Lower lobe of right lung (tissue), 2 donors: ENCODE measurements around the gene PRCD. TPM values are rescaled to one million over a fixed set of nuclear protein-coding genes. Genes with fewer than 3 reads are reported as not detected.
"Not testable (repeated sequence)": the region's sequence is repeated elsewhere in the genome, so short reads cannot be mapped to it uniquely, and the experiment has no call there.

ENCODE experiments used
- ATAC-seq, 2 donors: fragments of 200-7000 bp; cut with Tn5 transposase; one replicate each; pipeline ENCODE4 v1.9.1; 2020 to 2022; ENCODE audit warnings: mild to moderate bottlenecking in 2 of 2, moderate library complexity in 2 of 2
- DNase-seq: peaks from one replicate; pipeline ENCODE4 v3.0.0-alpha.2; 2020
- H3K27ac ChIP-seq: fragments of 200-600 bp; one replicate; pipeline ENCODE4 v1.8.0; 2022
- H3K27me3 ChIP-seq: fragments of 200-600 bp; one replicate; pipeline ENCODE4 v1.8.0; 2022; ENCODE audit warnings: low read depth
- H3K36me3 ChIP-seq: fragments of 200-600 bp; one replicate; pipeline ENCODE4 v1.8.0; 2022; ENCODE audit warnings: mild to moderate bottlenecking
- H3K4me1 ChIP-seq: fragments of 200-600 bp; one replicate; pipeline ENCODE4 v1.8.0; 2022
- H3K4me3 ChIP-seq: fragments of 200-600 bp; one replicate; pipeline ENCODE4 v1.8.0; 2022; ENCODE audit warnings: mild to moderate bottlenecking
- H3K9me3 ChIP-seq: fragments of 200-600 bp; one replicate; pipeline ENCODE4 v1.8.0; 2022
- intact Hi-C: fragments of 100-400 bp; cut with DNase I; formaldehyde crosslinking; loops from one replicate; pipeline ENCODE4 v1.11.0; 2022
- total RNA-seq: library from RNA; stranded (reverse); fragmentation: NEBNext Ultra II Directional; extraction: Animal tissue kit (Norgen Biotek cat#: 25700); gene quantifications from one replicate; pipeline ENCODE4 v1.2.1, GENCODE V29; 2021
- TF ChIP-seq, protein P1 (sequence below): fragments of 200-600 bp; IDR thresholded peaks from one replicate; pipeline ENCODE4 v1.8.0; 2022; ENCODE audit warnings: antibody characterized with exemption, mild to moderate bottlenecking
- donor health status: DM: no; HTN: yes; CAD: no; lungs with severe emphysema.

PRCD gene
- total RNA-seq, 1 donor from 2014 or later, result 8.2 TPM

DNA sequence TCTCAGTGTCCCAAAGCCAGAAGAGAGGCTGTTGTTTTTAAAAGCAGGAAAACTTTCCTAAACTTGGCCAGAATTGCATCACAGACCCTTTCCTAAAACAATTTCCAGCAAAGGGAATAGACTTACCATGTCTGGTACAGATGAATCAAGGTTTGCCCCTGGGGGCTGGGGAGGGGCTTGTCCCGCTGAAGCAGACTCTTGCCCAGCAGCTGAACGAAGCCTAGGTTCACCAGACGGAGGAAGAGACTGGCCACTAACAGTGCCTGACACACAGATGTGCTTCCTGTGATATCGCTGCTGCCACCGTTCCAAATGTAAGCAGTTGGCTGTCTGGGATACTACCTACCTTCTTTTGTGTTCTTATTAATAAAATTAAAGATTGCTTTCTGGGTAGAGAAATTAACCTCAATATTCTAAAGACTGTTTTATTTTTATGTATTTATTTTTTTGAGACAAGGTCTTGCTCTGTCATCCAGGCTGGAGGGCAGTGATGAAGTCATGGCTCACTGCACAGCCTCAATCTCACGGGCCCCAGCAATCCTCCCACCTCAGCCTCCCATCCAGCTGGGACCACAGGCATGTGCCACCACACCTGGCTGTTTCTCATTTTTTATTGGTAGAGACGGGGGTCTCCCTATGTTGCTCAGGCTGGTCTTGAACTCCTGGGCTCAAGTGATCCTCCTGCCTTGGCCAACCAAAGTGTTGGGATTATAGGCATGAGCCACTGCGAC, 13.5 kb downstream of the PRCD start:
- H3K4me3 ChIP-seq, result no peak overlapping the region
- no peaks in the 10 kb centered on the region for H3K27me3 ChIP-seq
- intact Hi-C loops, result no loop called here
- TF ChIP-seq, protein P1, sequence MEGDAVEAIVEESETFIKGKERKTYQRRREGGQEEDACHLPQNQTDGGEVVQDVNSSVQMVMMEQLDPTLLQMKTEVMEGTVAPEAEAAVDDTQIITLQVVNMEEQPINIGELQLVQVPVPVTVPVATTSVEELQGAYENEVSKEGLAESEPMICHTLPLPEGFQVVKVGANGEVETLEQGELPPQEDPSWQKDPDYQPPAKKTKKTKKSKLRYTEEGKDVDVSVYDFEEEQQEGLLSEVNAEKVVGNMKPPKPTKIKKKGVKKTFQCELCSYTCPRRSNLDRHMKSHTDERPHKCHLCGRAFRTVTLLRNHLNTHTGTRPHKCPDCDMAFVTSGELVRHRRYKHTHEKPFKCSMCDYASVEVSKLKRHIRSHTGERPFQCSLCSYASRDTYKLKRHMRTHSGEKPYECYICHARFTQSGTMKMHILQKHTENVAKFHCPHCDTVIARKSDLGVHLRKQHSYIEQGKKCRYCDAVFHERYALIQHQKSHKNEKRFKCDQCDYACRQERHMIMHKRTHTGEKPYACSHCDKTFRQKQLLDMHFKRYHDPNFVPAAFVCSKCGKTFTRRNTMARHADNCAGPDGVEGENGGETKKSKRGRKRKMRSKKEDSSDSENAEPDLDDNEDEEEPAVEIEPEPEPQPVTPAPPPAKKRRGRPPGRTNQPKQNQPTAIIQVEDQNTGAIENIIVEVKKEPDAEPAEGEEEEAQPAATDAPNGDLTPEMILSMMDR, result no peak
- peaks cover 38% of the 10 kb centered on the region for H3K4me1 ChIP-seq
- DNase-seq, result no peak
- no peak overlapping the region for H3K27ac ChIP-seq
- no peaks in the 10 kb centered on the region for H3K9me3 ChIP-seq
- ATAC-seq, result no peak
- H3K36me3 ChIP-seq, result no peaks in the 10 kb centered on the region

DNA sequence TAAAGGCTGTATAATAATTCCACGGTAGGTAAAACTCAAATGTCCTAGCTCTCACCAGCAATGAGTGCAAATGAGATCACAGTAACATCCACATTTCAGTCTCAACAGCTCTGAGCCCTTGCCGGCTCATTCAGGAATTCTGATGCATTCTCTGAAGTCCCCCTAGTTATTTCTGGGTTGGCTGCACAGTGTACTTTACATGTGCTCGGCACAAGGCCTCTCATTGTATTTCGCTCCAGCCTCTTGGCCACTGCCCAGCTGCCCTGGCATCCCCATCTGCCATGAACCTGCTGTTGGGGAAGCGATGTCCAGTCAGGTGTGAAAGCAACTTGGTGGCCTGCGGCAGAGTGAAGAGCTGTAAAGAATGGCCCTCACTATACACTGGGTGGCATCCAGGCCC, 14.3 kb downstream of the PRCD start:
- Histone ChIP-seq H3K27ac (no peak overlapping the region), H3K4me3 (no peak overlapping the region), H3K27me3 (no peaks in the 10 kb centered on the region), H3K9me3 (no peaks in the 10 kb centered on the region), H3K36me3 (no peaks in the 10 kb centered on the region), H3K4me1 (peaks cover 46% of the 10 kb centered on the region)
- ATAC-seq (no peak), DNase-seq (no peak)
- TF ChIP-seq, protein P1, result no peak
- intact Hi-C loops, result no loop called here

DNA sequence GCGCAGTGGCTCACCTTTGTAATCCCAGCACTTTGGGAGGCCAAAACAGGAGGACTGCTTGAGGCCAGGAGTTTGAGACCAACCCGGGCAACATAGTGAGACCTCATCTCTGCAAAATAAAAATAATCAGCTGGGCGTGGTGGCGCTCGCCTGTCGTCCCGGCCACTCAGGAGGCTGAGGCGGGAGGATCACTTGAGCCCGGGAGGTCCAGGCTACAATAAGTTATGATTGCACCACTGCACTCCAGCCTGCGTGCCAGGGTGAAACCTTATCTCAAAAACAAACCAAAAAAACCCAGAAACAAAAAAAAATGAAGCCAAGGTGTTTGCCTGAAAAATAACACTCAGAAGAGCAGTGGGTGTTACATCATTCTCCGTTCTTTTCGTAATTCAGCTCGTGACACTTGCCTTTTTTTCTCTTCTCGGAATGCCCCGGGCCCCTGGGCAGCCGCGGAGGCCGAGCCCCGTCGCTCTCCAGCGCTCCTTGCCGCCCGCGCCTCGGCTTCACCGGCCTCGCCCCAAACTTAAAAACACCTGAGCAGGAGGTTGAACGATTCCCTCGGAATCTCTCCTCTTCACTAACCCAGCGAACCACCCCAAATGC, 17.0 kb downstream of the PRCD start:
- H3K27me3 ChIP-seq, result no peaks in the 10 kb centered on the region
- peak; percentile 67 to 69 for ATAC-seq
- peak overlapping the region; percentile 87 for H3K4me3 ChIP-seq
- TF ChIP-seq, protein P1, result no peak
- H3K9me3 ChIP-seq, result no peaks in the 10 kb centered on the region
- DNase-seq, result peak; percentile 68
- intact Hi-C loops, result no loop called here
- H3K36me3 ChIP-seq, result peaks cover 8% of the 10 kb centered on the region
- H3K27ac ChIP-seq, result peak overlapping the region; percentile 95
- H3K4me1 ChIP-seq, result peaks cover 54% of the 10 kb centered on the region

DNA sequence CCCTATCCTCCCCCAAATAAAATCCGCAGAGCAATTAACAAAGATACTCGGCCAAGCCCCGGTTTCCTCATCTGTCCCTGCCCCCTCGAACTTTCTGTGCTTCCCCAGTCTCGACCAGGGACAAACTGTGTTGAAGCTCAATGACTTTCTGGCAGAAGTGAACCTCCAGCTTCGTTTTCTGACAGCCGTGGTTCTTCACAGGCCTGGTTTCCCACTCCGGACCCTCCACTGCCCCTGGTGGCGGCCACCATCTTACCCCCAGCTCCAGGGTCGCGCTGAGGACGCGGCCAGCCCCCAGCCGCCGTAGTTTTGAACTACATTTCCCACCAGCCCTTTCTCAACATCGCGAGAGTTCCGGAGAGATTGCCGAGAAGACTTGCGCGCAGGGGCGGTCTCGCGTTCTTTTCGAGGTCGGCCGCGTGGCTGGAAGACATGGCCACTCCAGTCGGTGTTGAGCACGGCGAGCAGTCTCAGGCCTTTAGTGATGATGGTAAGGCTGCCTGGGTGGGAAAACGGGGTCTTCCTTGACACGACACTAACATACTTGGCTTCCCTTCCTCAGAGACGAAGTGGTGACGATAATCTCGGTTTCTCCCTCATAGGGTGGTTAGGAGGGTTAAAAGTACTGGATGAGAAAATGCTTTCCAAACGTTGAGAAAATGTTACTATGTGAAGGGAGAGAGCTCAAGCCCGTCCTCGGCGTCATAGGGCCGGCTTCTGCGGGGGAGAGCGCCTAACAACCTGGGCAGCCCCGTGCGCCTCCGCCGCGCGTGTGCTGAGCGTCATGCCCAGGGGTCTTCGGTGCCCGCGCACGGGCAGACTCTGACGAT, 17.7 kb downstream of the PRCD start:
- peak; percentile 93 to 95 for ATAC-seq
- Histone ChIP-seq H3K9me3 (no peaks in the 10 kb centered on the region), H3K4me3 (peak overlapping the region; percentile 87), H3K27ac (peak overlapping the region; percentile 95), H3K27me3 (no peaks in the 10 kb centered on the region), H3K36me3 (peaks cover 9% of the 10 kb centered on the region), H3K4me1 (peaks cover 58% of the 10 kb centered on the region)
- DNase-seq, result peak; percentile 96
- TF ChIP-seq, protein P1, result peak; percentile 63
- intact Hi-C loops, result no loop called here

DNA sequence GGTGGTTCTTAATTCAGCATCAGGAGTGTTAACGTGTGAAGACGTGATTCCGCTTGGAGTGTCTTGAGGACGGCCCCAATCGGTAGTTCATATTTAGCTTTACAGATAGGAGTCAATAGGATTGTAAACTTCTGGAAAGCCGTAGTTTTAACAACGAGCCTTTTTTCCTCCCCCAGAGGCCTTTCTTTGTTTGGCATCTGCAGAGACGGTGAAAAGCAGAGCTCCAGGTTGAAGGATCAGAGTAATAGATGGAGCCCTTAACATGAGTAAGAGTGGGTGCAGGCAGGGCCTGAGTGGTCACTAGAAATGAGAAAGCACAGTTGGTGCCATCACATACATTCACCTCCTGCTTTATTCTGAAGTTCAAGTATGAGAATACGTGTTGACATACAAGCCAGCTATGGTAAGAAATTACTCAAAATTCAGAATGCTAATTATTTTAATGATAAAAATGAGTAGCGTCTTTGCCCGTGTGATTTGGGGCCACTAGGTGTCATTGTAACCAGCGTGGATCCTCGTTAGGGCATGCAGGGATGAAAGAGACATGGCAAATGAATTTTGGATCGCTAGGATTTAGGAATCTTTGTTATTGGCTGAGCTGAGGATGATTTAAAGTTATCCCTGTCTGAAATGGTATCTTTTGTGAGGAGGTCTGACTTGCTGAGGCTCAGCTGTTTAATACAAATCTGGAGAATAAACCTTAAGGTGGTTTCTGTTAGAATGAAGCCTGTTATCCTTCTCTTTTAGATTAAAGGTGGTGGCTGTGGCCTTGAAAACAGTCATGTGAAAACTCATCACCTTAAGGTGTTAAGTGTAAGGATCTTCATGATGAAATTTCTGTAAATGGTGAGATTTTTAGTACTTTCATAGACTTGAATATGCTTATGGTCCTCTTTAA, 18.6 kb downstream of the PRCD start:
- no peak for DNase-seq
- H3K27me3 ChIP-seq, result no peaks in the 10 kb centered on the region
- peak overlapping the region; percentile 87 for H3K4me3 ChIP-seq
- H3K36me3 ChIP-seq, result peaks cover 15% of the 10 kb centered on the region
- H3K27ac ChIP-seq, result peak overlapping the region; percentile 95
- ATAC-seq, result peak in 1 of 2 donors; percentile 34
- peaks cover 62% of the 10 kb centered on the region for H3K4me1 ChIP-seq
- TF ChIP-seq, protein P1, result peak; percentile 40
- intact Hi-C loops, result no loop called here
- no peaks in the 10 kb centered on the region for H3K9me3 ChIP-seq

DNA sequence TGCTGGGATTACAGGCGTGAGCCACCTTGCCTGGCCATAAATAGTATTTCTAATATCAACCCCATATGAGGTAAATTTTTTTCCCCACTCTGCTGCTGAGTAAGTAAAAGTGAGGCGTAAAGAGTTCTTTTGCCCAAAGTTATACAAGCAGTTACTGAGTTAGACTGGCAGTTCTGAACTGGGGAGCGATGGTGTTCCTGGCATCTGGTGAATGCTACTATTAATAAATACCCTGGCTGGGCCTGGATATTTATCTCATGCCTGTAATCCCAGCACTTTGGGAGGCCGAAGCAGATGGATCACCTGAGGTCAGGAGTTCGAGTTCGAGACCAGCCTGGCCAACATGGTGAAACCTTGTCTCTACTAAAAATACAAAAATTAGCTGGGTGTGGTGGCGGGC, 19.6 kb downstream of the PRCD start:
- intact Hi-C loops, ATAC-seq, H3K27me3 ChIP-seq, H3K9me3 ChIP-seq, DNase-seq: not testable (repeated sequence)
- Histone ChIP-seq H3K36me3 (peaks cover 22% of the 10 kb centered on the region), H3K4me3 (peak overlapping the region; percentile 87), H3K27ac (peak overlapping the region; percentile 24), H3K4me1 (peaks cover 62% of the 10 kb centered on the region)
